Hepatocyte (in vitro differentiated cells): Measurements from ENCODE around the gene SP9. TPM values are rescaled to one million over a fixed set of nuclear protein-coding genes. Genes with fewer than 3 reads are reported as not detected.

Experiments used
- DNase-seq: peaks from one replicate; pipeline ENCODE4 v3.0.0-alpha.2; 2016; ENCODE audit warnings: low spot score
- H2AFZ ChIP-seq: fragments of 200-600 bp; sonication (generic); 2 replicates; pipeline ENCODE4 v1.6.0; 2016; ENCODE audit warnings: antibody characterized with exemption, mild to moderate bottlenecking
- H3K27ac ChIP-seq: fragments of 200-600 bp; sonication (generic); 2 replicates; pipeline ENCODE4 v1.5.1; 2016; ENCODE audit warnings: mild to moderate bottlenecking
- H3K27me3 ChIP-seq: fragments of 200-600 bp; sonication (generic); 2 replicates; pipeline ENCODE4 v1.6.1; 2016
- H3K36me3 ChIP-seq: fragments of 200-600 bp; sonication (generic); replicated peaks from 2 replicates; pipeline ENCODE4 v1.5.1; 2016; ENCODE audit warnings: low read depth; ENCODE audit not compliant: insufficient read depth
- H3K4me1 ChIP-seq: fragments of 200-600 bp; sonication (generic); 2 replicates; pipeline ENCODE4 v1.5.1; 2016; ENCODE audit warnings: mild to moderate bottlenecking, moderate library complexity; ENCODE audit not compliant: insufficient read depth
- H3K4me2 ChIP-seq: fragments of 200-600 bp; sonication (generic); 2 replicates; pipeline ENCODE4 v1.6.0; 2016
- H3K4me3 ChIP-seq: fragments of 200-600 bp; sonication (generic); 2 replicates; pipeline ENCODE4 v1.5.1; 2016; ENCODE audit warnings: mild to moderate bottlenecking
- H3K79me2 ChIP-seq: fragments of 200-600 bp; sonication (generic); 2 replicates; pipeline ENCODE4 v1.6.0; 2017; ENCODE audit warnings: mild to moderate bottlenecking
- H3K9me2 ChIP-seq: fragments of 200-600 bp; sonication (generic); replicated peaks from 2 replicates; pipeline ENCODE4 v1.6.0; 2017; ENCODE audit warnings: mild to moderate bottlenecking; ENCODE audit not compliant: insufficient read depth
- H3K9me3 ChIP-seq: fragments of 200-600 bp; sonication (generic); 2 replicates; pipeline ENCODE4 v1.5.1; 2016; ENCODE audit warnings: low read depth, mild to moderate bottlenecking
- H4K20me1 ChIP-seq: fragments of 200-600 bp; sonication (generic); 2 replicates; pipeline ENCODE4 v1.6.0; 2016; ENCODE audit warnings: mild to moderate bottlenecking; ENCODE audit not compliant: insufficient read depth, poor library complexity, severe bottlenecking
- EZH2 ChIP-seq: fragments of 200-600 bp; sonication (generic); IDR thresholded peaks from 2 replicates; pipeline ENCODE4 v1.6.1; 2016; ENCODE audit warnings: antibody characterized with exemption, mild to moderate bottlenecking, borderline replicate concordance
- EZH2phosphoT487 ChIP-seq: fragments of 200-600 bp; sonication (generic); IDR thresholded peaks from one replicate; pipeline ENCODE4 v1.6.1; 2018; ENCODE audit warnings: antibody characterized with exemption, mild to moderate bottlenecking, low read depth, moderate library complexity; ENCODE audit not compliant: unreplicated experiment, severe bottlenecking
- WGBS: methylation state at CpG from one replicate; pipeline ENCODE4 v1.1.6; 2016; ENCODE audit warnings: low lambda C conversion rate; ENCODE audit errors: missing lambda C conversion rate; 5-methylcytosine and 5-hydroxymethylcytosine counted together
- polyA plus RNA-seq: library from polyadenylated mRNA; unstranded; fragments of >200 nt; fragmentation: Nextera tagmentation; extraction: Ambion mirVana; gene quantifications from 2 replicates; pipeline ENCODE4 v1.2.1, GENCODE V29; 2016
- total RNA-seq: library from RNA; depleted of rRNA; stranded (reverse); fragments of >200 nt; gene quantifications from 2 replicates; pipeline ENCODE4 v1.2.3, GENCODE V29; 2014
- TF ChIP-seq, protein P1 (sequence below): fragments of 200-600 bp; sonication (generic); IDR thresholded peaks from 2 replicates; pipeline ENCODE4 v1.5.1; 2016; ENCODE audit warnings: antibody characterized with exemption, mild to moderate bottlenecking; ENCODE audit not compliant: poor library complexity

The SP9 gene
- total and polyA plus RNA-seq, 2 experiments from 2014 or later: 0.29 TPM; not detected in 1

GRCh38 chr2:174383796-174384195 lies 49.0 kb downstream of the SP9 start:
- 100% methylated on average over 1 of the region's 1 CpG for WGBS
- Histone ChIP-seq H4K20me1 (peaks cover 5% of the 10 kb centered on the region), H3K27me3 (no peaks in the 10 kb centered on the region), H3K9me3 (no peaks in the 10 kb centered on the region), H3K4me2 (no peak overlapping the region), H3K79me2 (peaks cover 60% of the 10 kb centered on the region), H3K27ac (no peak overlapping the region), H3K36me3 (no peaks in the 10 kb centered on the region), H3K9me2 (no peaks in the 10 kb centered on the region), H3K4me1 (no peaks in the 10 kb centered on the region), H2AFZ (no peak overlapping the region), H3K4me3 (no peak overlapping the region)
- DNase-seq: no peak
- TF ChIP-seq, protein P1, sequence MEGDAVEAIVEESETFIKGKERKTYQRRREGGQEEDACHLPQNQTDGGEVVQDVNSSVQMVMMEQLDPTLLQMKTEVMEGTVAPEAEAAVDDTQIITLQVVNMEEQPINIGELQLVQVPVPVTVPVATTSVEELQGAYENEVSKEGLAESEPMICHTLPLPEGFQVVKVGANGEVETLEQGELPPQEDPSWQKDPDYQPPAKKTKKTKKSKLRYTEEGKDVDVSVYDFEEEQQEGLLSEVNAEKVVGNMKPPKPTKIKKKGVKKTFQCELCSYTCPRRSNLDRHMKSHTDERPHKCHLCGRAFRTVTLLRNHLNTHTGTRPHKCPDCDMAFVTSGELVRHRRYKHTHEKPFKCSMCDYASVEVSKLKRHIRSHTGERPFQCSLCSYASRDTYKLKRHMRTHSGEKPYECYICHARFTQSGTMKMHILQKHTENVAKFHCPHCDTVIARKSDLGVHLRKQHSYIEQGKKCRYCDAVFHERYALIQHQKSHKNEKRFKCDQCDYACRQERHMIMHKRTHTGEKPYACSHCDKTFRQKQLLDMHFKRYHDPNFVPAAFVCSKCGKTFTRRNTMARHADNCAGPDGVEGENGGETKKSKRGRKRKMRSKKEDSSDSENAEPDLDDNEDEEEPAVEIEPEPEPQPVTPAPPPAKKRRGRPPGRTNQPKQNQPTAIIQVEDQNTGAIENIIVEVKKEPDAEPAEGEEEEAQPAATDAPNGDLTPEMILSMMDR: no peak
- TF ChIP-seq EZH2: no peak
- TF ChIP-seq EZH2phosphoT487: no peak

DNA sequence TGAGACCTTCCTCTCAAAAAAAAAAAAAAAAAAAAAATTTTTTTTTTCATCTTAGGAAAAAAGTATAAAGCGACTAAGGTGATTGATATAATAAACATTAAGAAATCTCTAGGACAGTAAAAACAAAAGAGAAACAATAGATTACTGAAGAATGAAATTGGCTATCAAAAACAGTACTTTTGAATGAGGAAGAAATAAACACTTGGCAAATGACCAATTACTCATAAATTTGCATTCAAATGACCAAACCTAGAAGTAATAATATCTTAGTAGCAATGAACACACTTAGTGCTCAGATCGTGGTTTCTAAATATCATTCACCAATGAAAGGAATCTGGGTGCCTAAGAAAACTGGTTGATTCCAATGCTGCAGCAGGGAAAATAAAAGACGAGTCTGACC lies 50.4 kb downstream of the SP9 start:
- no peak for TF ChIP-seq EZH2phosphoT487
- TF ChIP-seq, protein P1: no peak
- H3K36me3 ChIP-seq: no peaks in the 10 kb centered on the region
- H3K27me3 ChIP-seq: no peaks in the 10 kb centered on the region
- no peak overlapping the region for H2AFZ ChIP-seq
- no peaks in the 10 kb centered on the region for H3K9me3 ChIP-seq
- H3K27ac ChIP-seq: no peak overlapping the region
- no peak overlapping the region for H3K4me2 ChIP-seq
- WGBS: 95% methylated on average over 3 of the region's 3 CpGs
- no peak for DNase-seq
- H4K20me1 ChIP-seq: peaks cover 5% of the 10 kb centered on the region
- no peaks in the 10 kb centered on the region for H3K4me1 ChIP-seq
- no peak overlapping the region for H3K4me3 ChIP-seq
- H3K79me2 ChIP-seq: peaks cover 69% of the 10 kb centered on the region
- H3K9me2 ChIP-seq: no peaks in the 10 kb centered on the region

Other genes starting within 250 kb of the SP9 start
- 89.6 and 93.7 TPM in 2 replicates for gene OLA1, start 86.4 kb upstream of the SP9 start, total RNA-seq
- gene OLA1, start 86.4 kb upstream of the SP9 start, polyA plus RNA-seq: 89.3 and 95.5 TPM in 2 replicates
- gene SCRN3, start 60.8 kb downstream of the SP9 start, total RNA-seq: 30.4 and 31.4 TPM in 2 replicates
- 19.9 and 24.5 TPM in 2 replicates for gene SCRN3, start 60.8 kb downstream of the SP9 start, polyA plus RNA-seq
- gene GPR155, start 152.1 kb downstream of the SP9 start, total RNA-seq: 20.5 and 26.1 TPM in 2 replicates
- gene GPR155, start 152.1 kb downstream of the SP9 start, polyA plus RNA-seq: 30.0 and 32.8 TPM in 2 replicates